Cerebellar cortex (tissue), 1 donor: ENCODE data around the gene ARHGAP1.

Experiments used
- DNase-seq: peaks from one replicate; pipeline ENCODE4 v3.0.0-alpha.2; 2015; ENCODE audit warnings: low spot score

Gene ARHGAP1

GRCh38 chr11:46640036-46640788 lies 60.2 kb downstream of the ARHGAP1 start:
- DNase-seq: no peak

GRCh38 chr11:46639197-46639839 lies 61.1 kb downstream of the ARHGAP1 start:
- DNase-seq: no peak

GRCh38 chr11:46637546-46637945 lies 62.9 kb downstream of the ARHGAP1 start:
- DNase-seq: no peak

- DNase-seq: no peak
These were observed 64.8 kb downstream of the ARHGAP1 start for GRCh38 chr11:46635557-46636139.

GRCh38 chr11:46633291-46634217 lies 66.9 kb downstream of the ARHGAP1 start:
- DNase-seq: no peak

GRCh38 chr11:46632502-46632901 lies 67.9 kb downstream of the ARHGAP1 start:
- DNase-seq: no peak

- no peak for DNase-seq
These were observed 68.7 kb downstream of the ARHGAP1 start for GRCh38 chr11:46631676-46632075.

- DNase-seq: no peak
These were observed 70.2 kb downstream of the ARHGAP1 start for GRCh38 chr11:46630237-46630636.

- no peak for DNase-seq
These were observed 71.5 kb downstream of the ARHGAP1 start for GRCh38 chr11:46628961-46629360.
